ENCODE data around the gene NBEAL1.
"Not testable (repeated sequence)": the region's sequence is repeated elsewhere in the genome, so short reads cannot be mapped to it uniquely, and the experiment has no call there.

The NBEAL1 gene

GRCh38 chr2:203110496-203110895, 95.8 kb downstream of the NBEAL1 start:
- not testable (repeated sequence) for H3K4me1 ChIP-seq (ENCODE audit: insufficient read depth, low read length); H3K36me3 ChIP-seq (ENCODE audit: insufficient read depth, low read length); H3K9me3 ChIP-seq (ENCODE audit: control insufficient read depth, insufficient read depth, low read length); H3K9ac ChIP-seq (ENCODE audit: low read depth, low read length)

- H3K9me3 ChIP-seq (ENCODE audit: control insufficient read depth, insufficient read depth, low read length) = no peaks in the 10 kb centered on the region
- H3K36me3 ChIP-seq (ENCODE audit: insufficient read depth, low read length) = peaks cover 6% of the 10 kb centered on the region; the same call in 1 of the 2 replicates
- H3K9ac ChIP-seq (ENCODE audit: low read depth, low read length) = no peak overlapping the region
- no peaks in the 10 kb centered on the region for H3K4me1 ChIP-seq (ENCODE audit: insufficient read depth, low read length)
These were observed 97.7 kb downstream of the NBEAL1 start for GRCh38 chr2:203112342-203112741.

- H3K36me3 ChIP-seq (ENCODE audit: insufficient read depth, low read length); H3K4me1 ChIP-seq (ENCODE audit: insufficient read depth, low read length); H3K9me3 ChIP-seq (ENCODE audit: control insufficient read depth, insufficient read depth, low read length); H3K9ac ChIP-seq (ENCODE audit: low read depth, low read length): not testable (repeated sequence)
These were observed 100.6 kb downstream of the NBEAL1 start for GRCh38 chr2:203115201-203115700.

- H3K9ac ChIP-seq (ENCODE audit: low read depth, low read length) = no peak overlapping the region
- no peaks in the 10 kb centered on the region for H3K36me3 ChIP-seq (ENCODE audit: insufficient read depth, low read length)
- H3K4me1 ChIP-seq (ENCODE audit: insufficient read depth, low read length) = no peaks in the 10 kb centered on the region
- no peaks in the 10 kb centered on the region for H3K9me3 ChIP-seq (ENCODE audit: control insufficient read depth, insufficient read depth, low read length)
These were observed 107.8 kb downstream of the NBEAL1 start for GRCh38 chr2:203122317-203122986.

GRCh38 chr2:203126996-203127395, 112.3 kb downstream of the NBEAL1 start:
- H3K9me3 ChIP-seq (ENCODE audit: control insufficient read depth, insufficient read depth, low read length) = no peaks in the 10 kb centered on the region
- H3K4me1 ChIP-seq (ENCODE audit: insufficient read depth, low read length) = no peaks in the 10 kb centered on the region
- no peak overlapping the region for H3K9ac ChIP-seq (ENCODE audit: low read depth, low read length)
- H3K36me3 ChIP-seq (ENCODE audit: insufficient read depth, low read length) = no peaks in the 10 kb centered on the region; the same call in none of the 2 replicates

- Histone ChIP-seq H3K9ac (ENCODE audit: low read depth, low read length) (no peak overlapping the region), H3K4me1 (ENCODE audit: insufficient read depth, low read length) (no peaks in the 10 kb centered on the region), H3K36me3 (ENCODE audit: insufficient read depth, low read length) (peaks cover 5% of the 10 kb centered on the region; the same call in 1 of the 2 replicates), H3K9me3 (ENCODE audit: control insufficient read depth, insufficient read depth, low read length) (no peaks in the 10 kb centered on the region)
These were observed 120.4 kb downstream of the NBEAL1 start for GRCh38 chr2:203135105-203135504.

- H3K36me3 ChIP-seq (ENCODE audit: insufficient read depth, low read length) = no peaks in the 10 kb centered on the region
- no peaks in the 10 kb centered on the region for H3K4me1 ChIP-seq (ENCODE audit: insufficient read depth, low read length)
These were observed 128.7 kb downstream of the NBEAL1 start for GRCh38 chr2:203143391-203143790.

GRCh38 chr2:203149194-203149593, 134.5 kb downstream of the NBEAL1 start:
- Histone ChIP-seq H3K4me1 (ENCODE audit: insufficient read depth, low read length) (no peaks in the 10 kb centered on the region), H3K36me3 (ENCODE audit: insufficient read depth, low read length) (no peaks in the 10 kb centered on the region), H3K9me3 (ENCODE audit: control insufficient read depth, insufficient read depth, low read length) (no peaks in the 10 kb centered on the region)

More at GRCh38 chr2:203143391-203143790, 128.7 kb downstream of the NBEAL1 start:
- no peak overlapping the region for H3K9ac ChIP-seq (ENCODE audit: low read depth, low read length)
- H3K9me3 ChIP-seq (ENCODE audit: control insufficient read depth, insufficient read depth, low read length) = no peaks in the 10 kb centered on the region

GRCh38 chr2:203155406-203155805, 140.7 kb downstream of the NBEAL1 start:
- Histone ChIP-seq H3K9ac (ENCODE audit: low read depth, low read length) (no peak overlapping the region), H3K4me1 (ENCODE audit: insufficient read depth, low read length) (no peaks in the 10 kb centered on the region), H3K9me3 (ENCODE audit: control insufficient read depth, insufficient read depth, low read length) (no peaks in the 10 kb centered on the region), H3K36me3 (ENCODE audit: insufficient read depth, low read length) (no peaks in the 10 kb centered on the region)

More at GRCh38 chr2:203149194-203149593, 134.5 kb downstream of the NBEAL1 start:
- H3K9ac ChIP-seq (ENCODE audit: low read depth, low read length) = no peak overlapping the region

GRCh38 chr2:203162722-203163121, 148.0 kb downstream of the NBEAL1 start:
- not testable (repeated sequence) for H3K9me3 ChIP-seq (ENCODE audit: control insufficient read depth, insufficient read depth, low read length); H3K36me3 ChIP-seq (ENCODE audit: insufficient read depth, low read length); H3K4me1 ChIP-seq (ENCODE audit: insufficient read depth, low read length); H3K9ac ChIP-seq (ENCODE audit: low read depth, low read length)

- no peaks in the 10 kb centered on the region for H3K36me3 ChIP-seq (ENCODE audit: insufficient read depth, low read length)
- H3K9ac ChIP-seq (ENCODE audit: low read depth, low read length) = no peak overlapping the region
- no peaks in the 10 kb centered on the region for H3K9me3 ChIP-seq (ENCODE audit: control insufficient read depth, insufficient read depth, low read length)
- no peaks in the 10 kb centered on the region for H3K4me1 ChIP-seq (ENCODE audit: insufficient read depth, low read length)
These were observed 149.7 kb downstream of the NBEAL1 start for GRCh38 chr2:203164311-203164935.

- Histone ChIP-seq H3K4me1 (ENCODE audit: insufficient read depth, low read length) (no peaks in the 10 kb centered on the region), H3K36me3 (ENCODE audit: insufficient read depth, low read length) (no peaks in the 10 kb centered on the region), H3K9ac (ENCODE audit: low read depth, low read length) (no peak overlapping the region), H3K9me3 (ENCODE audit: control insufficient read depth, insufficient read depth, low read length) (no peaks in the 10 kb centered on the region)
These were observed 153.1 kb downstream of the NBEAL1 start for GRCh38 chr2:203167751-203168150.

GRCh38 chr2:203170502-203170901, 155.8 kb downstream of the NBEAL1 start:
- no peaks in the 10 kb centered on the region for H3K36me3 ChIP-seq (ENCODE audit: insufficient read depth, low read length)
- H3K9me3 ChIP-seq (ENCODE audit: control insufficient read depth, insufficient read depth, low read length) = no peaks in the 10 kb centered on the region
- H3K9ac ChIP-seq (ENCODE audit: low read depth, low read length) = no peak overlapping the region
- H3K4me1 ChIP-seq (ENCODE audit: insufficient read depth, low read length) = no peaks in the 10 kb centered on the region

GRCh38 chr2:203175371-203175770, 160.7 kb downstream of the NBEAL1 start:
- Histone ChIP-seq H3K9ac (ENCODE audit: low read depth, low read length) (no peak overlapping the region), H3K4me1 (ENCODE audit: insufficient read depth, low read length) (no peaks in the 10 kb centered on the region), H3K9me3 (ENCODE audit: control insufficient read depth, insufficient read depth, low read length) (no peaks in the 10 kb centered on the region), H3K36me3 (ENCODE audit: insufficient read depth, low read length) (no peaks in the 10 kb centered on the region)

GRCh38 chr2:203177361-203177760, 162.7 kb downstream of the NBEAL1 start:
- H3K36me3 ChIP-seq (ENCODE audit: insufficient read depth, low read length) = no peaks in the 10 kb centered on the region
- no peaks in the 10 kb centered on the region for H3K9me3 ChIP-seq (ENCODE audit: control insufficient read depth, insufficient read depth, low read length)
- no peaks in the 10 kb centered on the region for H3K4me1 ChIP-seq (ENCODE audit: insufficient read depth, low read length)
- no peak overlapping the region for H3K9ac ChIP-seq (ENCODE audit: low read depth, low read length)

All from ES-I3 (cell line).